ENCODE measurements around the gene LYRM1.

LYRM1 gene

DNA sequence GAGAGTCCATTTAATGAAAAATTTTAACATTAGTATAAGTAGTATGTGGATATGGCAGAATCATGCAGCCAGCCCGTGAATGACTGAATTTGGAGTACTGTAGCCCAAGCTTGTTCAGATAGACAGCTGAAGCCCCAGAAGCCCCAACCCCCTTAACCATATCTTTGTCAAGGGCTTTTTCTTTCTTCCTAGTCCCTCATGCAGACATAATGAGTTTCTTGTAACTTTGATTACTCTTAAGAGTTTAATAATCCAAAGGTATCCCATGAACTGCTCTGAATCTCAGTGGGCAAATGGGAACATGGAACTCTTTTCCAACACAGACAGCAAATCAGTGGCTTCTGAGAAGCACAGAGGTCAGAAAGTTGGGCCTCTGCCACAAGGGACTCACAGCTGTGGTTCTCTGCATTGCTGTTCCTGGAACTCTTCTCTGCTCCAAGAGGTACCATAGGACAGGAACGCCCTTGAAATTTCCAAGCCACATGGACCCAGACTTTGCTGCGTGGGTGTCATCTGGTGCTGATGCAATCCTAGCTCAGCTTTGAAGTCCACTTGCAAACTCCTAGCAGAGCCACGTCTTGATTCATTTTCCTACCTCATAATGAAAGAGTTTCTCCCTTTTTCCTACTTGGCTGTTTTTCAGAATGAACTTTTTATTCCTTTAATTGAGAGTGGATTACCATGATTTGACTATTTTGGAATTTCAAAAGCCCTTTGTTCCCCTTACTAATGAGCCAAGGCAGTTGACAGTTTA, 18.1 kb downstream of the LYRM1 start:
- H3K4me2 ChIP-seq (ENCODE audit: low read depth, low read length): no peak overlapping the region
- DNase-seq: no peak
- no peaks in the 10 kb centered on the region for H3K4me1 ChIP-seq (ENCODE audit: low read length)
- H3K79me2 ChIP-seq (ENCODE audit: low read length): no peaks in the 10 kb centered on the region
- H3K9me2 ChIP-seq (replicated peaks; ENCODE audit: insufficient read depth, low read length): no peaks in the 10 kb centered on the region
- H3F3A ChIP-seq (ENCODE audit: insufficient read depth, low read length): no peaks in the 10 kb centered on the region
- no peaks in the 10 kb centered on the region for H3K9me3 ChIP-seq (replicated peaks; ENCODE audit: insufficient read depth, low read length)
- H3K27ac ChIP-seq (ENCODE audit: low read length): no peak overlapping the region
- no peaks in the 10 kb centered on the region for H4K20me1 ChIP-seq (ENCODE audit: insufficient read depth, low read length)
- H2AFZ ChIP-seq (ENCODE audit: low read length): no peak overlapping the region
- no peak overlapping the region for H3K9ac ChIP-seq (ENCODE audit: low read length)
- H3K27me3 ChIP-seq (replicated peaks; ENCODE audit: insufficient read depth, low read length): no peaks in the 10 kb centered on the region
- no peaks in the 10 kb centered on the region for H3K36me3 ChIP-seq (replicated peaks; ENCODE audit: insufficient read depth, low read length)
- TF ChIP-seq EZH2phosphoT487 (IDR thresholded peaks at IDR 0.05; ENCODE audit: low read length): no peak
- TF ChIP-seq EZH2 (optimal IDR thresholded peaks at IDR 0.05; ENCODE audit: low read depth, low read length): no peak
- TF ChIP-seq, protein P1, sequence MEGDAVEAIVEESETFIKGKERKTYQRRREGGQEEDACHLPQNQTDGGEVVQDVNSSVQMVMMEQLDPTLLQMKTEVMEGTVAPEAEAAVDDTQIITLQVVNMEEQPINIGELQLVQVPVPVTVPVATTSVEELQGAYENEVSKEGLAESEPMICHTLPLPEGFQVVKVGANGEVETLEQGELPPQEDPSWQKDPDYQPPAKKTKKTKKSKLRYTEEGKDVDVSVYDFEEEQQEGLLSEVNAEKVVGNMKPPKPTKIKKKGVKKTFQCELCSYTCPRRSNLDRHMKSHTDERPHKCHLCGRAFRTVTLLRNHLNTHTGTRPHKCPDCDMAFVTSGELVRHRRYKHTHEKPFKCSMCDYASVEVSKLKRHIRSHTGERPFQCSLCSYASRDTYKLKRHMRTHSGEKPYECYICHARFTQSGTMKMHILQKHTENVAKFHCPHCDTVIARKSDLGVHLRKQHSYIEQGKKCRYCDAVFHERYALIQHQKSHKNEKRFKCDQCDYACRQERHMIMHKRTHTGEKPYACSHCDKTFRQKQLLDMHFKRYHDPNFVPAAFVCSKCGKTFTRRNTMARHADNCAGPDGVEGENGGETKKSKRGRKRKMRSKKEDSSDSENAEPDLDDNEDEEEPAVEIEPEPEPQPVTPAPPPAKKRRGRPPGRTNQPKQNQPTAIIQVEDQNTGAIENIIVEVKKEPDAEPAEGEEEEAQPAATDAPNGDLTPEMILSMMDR (IDR thresholded peaks at IDR 0.05; ENCODE audit: low read length): no peak
- no peak overlapping the region for H3K4me3 ChIP-seq (ENCODE audit: low read length)

DNA sequence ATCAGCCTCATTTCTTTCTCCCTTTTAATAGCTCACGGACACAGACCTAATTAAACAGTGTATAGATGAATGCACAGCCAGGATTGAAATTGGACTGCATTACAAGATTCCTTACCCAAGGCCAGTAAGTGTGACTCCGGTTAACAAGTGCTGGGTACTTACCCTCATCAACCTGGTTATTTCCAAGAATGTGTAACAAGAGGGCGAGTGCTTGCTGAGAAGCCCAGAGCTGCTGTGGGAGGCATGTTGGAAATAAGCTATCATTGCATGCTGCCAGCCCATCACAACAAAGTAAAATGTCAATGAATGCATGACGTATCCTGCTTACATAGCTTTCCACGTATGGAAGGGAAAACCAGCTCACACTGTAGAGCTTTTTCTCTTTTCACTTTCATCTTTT, 19.5 kb downstream of the LYRM1 start:
- TF ChIP-seq, protein P1 (IDR thresholded peaks at IDR 0.05; ENCODE audit: low read length): no peak
- TF ChIP-seq EZH2 (optimal IDR thresholded peaks at IDR 0.05; ENCODE audit: low read depth, low read length) (no peak), EZH2phosphoT487 (IDR thresholded peaks at IDR 0.05; ENCODE audit: low read length) (no peak)
- H3K36me3 ChIP-seq (replicated peaks; ENCODE audit: insufficient read depth, low read length): no peaks in the 10 kb centered on the region
- H3K4me2 ChIP-seq (ENCODE audit: low read depth, low read length): no peak overlapping the region

DNA sequence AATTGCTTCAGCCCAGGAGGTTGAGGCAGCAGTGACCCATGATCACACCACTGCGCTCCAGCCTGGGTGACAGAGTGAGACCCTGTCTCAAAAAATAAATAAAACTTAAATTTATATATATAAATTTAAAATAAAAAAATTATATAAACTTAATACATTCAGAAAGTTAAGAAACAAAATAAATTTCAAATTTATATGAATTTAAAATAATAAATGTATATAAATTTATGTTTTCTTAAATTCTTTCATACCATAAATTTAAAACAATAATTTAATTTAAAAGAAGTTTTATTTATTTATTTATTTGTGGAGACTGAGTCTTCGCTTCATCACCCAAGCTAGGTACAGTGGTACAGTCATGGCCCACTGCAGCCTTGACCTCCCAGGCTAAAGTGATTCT, 20.2 kb downstream of the LYRM1 start:
- H3K79me2 ChIP-seq (ENCODE audit: low read length): no peaks in the 10 kb centered on the region
- H3K9me2 ChIP-seq (replicated peaks; ENCODE audit: insufficient read depth, low read length): no peaks in the 10 kb centered on the region
- H3K9ac ChIP-seq (ENCODE audit: low read length): no peak overlapping the region
- no peak overlapping the region for H3K4me2 ChIP-seq (ENCODE audit: low read depth, low read length)
- no peak overlapping the region for H3K27ac ChIP-seq (ENCODE audit: low read length)
- TF ChIP-seq EZH2 (optimal IDR thresholded peaks at IDR 0.05; ENCODE audit: low read depth, low read length) (no peak), EZH2phosphoT487 (IDR thresholded peaks at IDR 0.05; ENCODE audit: low read length) (no peak)
- TF ChIP-seq, protein P1 (IDR thresholded peaks at IDR 0.05; ENCODE audit: low read length): no peak
- H3K36me3 ChIP-seq (replicated peaks; ENCODE audit: insufficient read depth, low read length): no peaks in the 10 kb centered on the region
- no peak for DNase-seq
- no peaks in the 10 kb centered on the region for H3K27me3 ChIP-seq (replicated peaks; ENCODE audit: insufficient read depth, low read length)
- H4K20me1 ChIP-seq (ENCODE audit: insufficient read depth, low read length): no peaks in the 10 kb centered on the region
- H3K4me1 ChIP-seq (ENCODE audit: low read length): no peaks in the 10 kb centered on the region
- no peaks in the 10 kb centered on the region for H3F3A ChIP-seq (ENCODE audit: insufficient read depth, low read length)
- H3K9me3 ChIP-seq (replicated peaks; ENCODE audit: insufficient read depth, low read length): no peaks in the 10 kb centered on the region
- H3K4me3 ChIP-seq (ENCODE audit: low read length): no peak overlapping the region
- no peak overlapping the region for H2AFZ ChIP-seq (ENCODE audit: low read length)

More for the DNA sequence above, 19.5 kb downstream of the LYRM1 start:
- Histone ChIP-seq H3K9me3 (replicated peaks; ENCODE audit: insufficient read depth, low read length) (no peaks in the 10 kb centered on the region), H4K20me1 (ENCODE audit: insufficient read depth, low read length) (no peaks in the 10 kb centered on the region), H3K9ac (ENCODE audit: low read length) (no peak overlapping the region), H2AFZ (ENCODE audit: low read length) (no peak overlapping the region), H3F3A (ENCODE audit: insufficient read depth, low read length) (no peaks in the 10 kb centered on the region), H3K79me2 (ENCODE audit: low read length) (no peaks in the 10 kb centered on the region), H3K9me2 (replicated peaks; ENCODE audit: insufficient read depth, low read length) (no peaks in the 10 kb centered on the region), H3K4me1 (ENCODE audit: low read length) (no peaks in the 10 kb centered on the region), H3K27me3 (replicated peaks; ENCODE audit: insufficient read depth, low read length) (no peaks in the 10 kb centered on the region), H3K27ac (ENCODE audit: low read length) (no peak overlapping the region), H3K4me3 (ENCODE audit: low read length) (no peak overlapping the region)
- no peak for DNase-seq

Measured in MM.1S (cell line).